Middle frontal gyrus (tissue), 1 donor: ENCODE measurements around the gene INCENP.

Experiments
- DNase-seq: peaks from one replicate; pipeline ENCODE4 v3.0.0-alpha.2; 2015; ENCODE audit warnings: low spot score; ENCODE audit errors: extremely low spot score

Gene INCENP

GRCh38 chr11:62124186-62125113 is 639 bp downstream of the INCENP start:
- no peak for DNase-seq

GRCh38 chr11:62125316-62125715 is 1.5 kb downstream of the INCENP start:
- DNase-seq = no peak

GRCh38 chr11:62125881-62126280 is 2.1 kb downstream of the INCENP start:
- DNase-seq = no peak

GRCh38 chr11:62127426-62127825 is 3.6 kb downstream of the INCENP start:
- DNase-seq = no peak

- no peak for DNase-seq
Measured at GRCh38 chr11:62127941-62128770, 4.3 kb downstream of the INCENP start.

- no peak for DNase-seq
Measured at GRCh38 chr11:62128835-62129234, 5.0 kb downstream of the INCENP start.

GRCh38 chr11:62129590-62130282 is 5.9 kb downstream of the INCENP start:
- DNase-seq = no peak

GRCh38 chr11:62130283-62131169 is 6.7 kb downstream of the INCENP start:
- no peak for DNase-seq

- DNase-seq = no peak
Measured at GRCh38 chr11:62131170-62131464, 7.3 kb downstream of the INCENP start.

- no peak for DNase-seq
Measured at GRCh38 chr11:62132191-62132590, 8.4 kb downstream of the INCENP start.

- DNase-seq = no peak
Measured at GRCh38 chr11:62132689-62133293, 9.0 kb downstream of the INCENP start.

- DNase-seq = no peak
Measured at GRCh38 chr11:62133328-62134065, 9.7 kb downstream of the INCENP start.

GRCh38 chr11:62137276-62137861 is 13.6 kb downstream of the INCENP start:
- no peak for DNase-seq

GRCh38 chr11:62137881-62138629 is 14.2 kb downstream of the INCENP start:
- DNase-seq = no peak

- no peak for DNase-seq
Measured at GRCh38 chr11:62138630-62139425, 15.0 kb downstream of the INCENP start.

- no peak for DNase-seq
Measured at GRCh38 chr11:62139526-62140303, 15.9 kb downstream of the INCENP start.
